GM21529 (cell line): ENCODE results near the gene TSPAN17.
"Not testable (repeated sequence)": the region's sequence is repeated elsewhere in the genome, so short reads cannot be mapped to it uniquely, and the experiment has no call there.

Experiments used
- ATAC-seq: cut with Tn5 transposase; IDR thresholded peaks from one replicate; pipeline ENCODE4 v1.9.1; 2021; ENCODE audit not compliant: unreplicated experiment

Gene TSPAN17

GRCh38 chr5:176647030-176647842, at the start of gene TSPAN17:
TSS of gene TSPAN17 (plus strand) at chr5:176647484. CDS start at chr5:176647616, 132 bp downstream.
- ATAC-seq: peak; percentile 95

- not testable (repeated sequence) for ATAC-seq
Observed at GRCh38 chr5:176599749-176600430, 47.4 kb upstream of the TSPAN17 start.

GRCh38 chr5:176601901-176602482, 45.3 kb upstream of the TSPAN17 start:
- ATAC-seq: no peak

- ATAC-seq: no peak
Observed at GRCh38 chr5:176603091-176603490, 44.2 kb upstream of the TSPAN17 start.

- no peak for ATAC-seq
Observed at GRCh38 chr5:176606032-176606431, 41.3 kb upstream of the TSPAN17 start.

- ATAC-seq: no peak
Observed at GRCh38 chr5:176606875-176607274, 40.4 kb upstream of the TSPAN17 start.

GRCh38 chr5:176608142-176608705, 39.1 kb upstream of the TSPAN17 start:
- ATAC-seq: no peak

- peak; percentile 12 for ATAC-seq
Observed at GRCh38 chr5:176608937-176609723, 38.2 kb upstream of the TSPAN17 start.

GRCh38 chr5:176609724-176610434, 37.4 kb upstream of the TSPAN17 start, which contains the start of gene GPRIN1:
TSS of gene GPRIN1 (minus strand) at chr5:176610156. CDS start at chr5:176599834, 10,322 bp downstream.
- peak; percentile 81 for ATAC-seq

GRCh38 chr5:176610435-176610773, 36.9 kb upstream of the TSPAN17 start:
- peak; percentile 22 for ATAC-seq

- ATAC-seq: no peak
Observed at GRCh38 chr5:176611435-176611834, 35.8 kb upstream of the TSPAN17 start.

- no peak for ATAC-seq
Observed at GRCh38 chr5:176612008-176612407, 35.3 kb upstream of the TSPAN17 start.

- no peak for ATAC-seq
Observed at GRCh38 chr5:176612855-176613254, 34.4 kb upstream of the TSPAN17 start.

- no peak for ATAC-seq
Observed at GRCh38 chr5:176614805-176615478, 32.3 kb upstream of the TSPAN17 start.

- ATAC-seq: no peak
Observed at GRCh38 chr5:176616511-176616910, 30.8 kb upstream of the TSPAN17 start.

GRCh38 chr5:176618783-176619182, 28.5 kb upstream of the TSPAN17 start:
- no peak for ATAC-seq

GRCh38 chr5:176619203-176619568, 28.1 kb upstream of the TSPAN17 start:
- ATAC-seq: peak; percentile 67

- no peak for ATAC-seq
Observed at GRCh38 chr5:176619569-176620332, 27.5 kb upstream of the TSPAN17 start.
